Kidney glomerular epithelial cell (primary cell): ENCODE results near the gene TTC8.
A peak's percentile ranks its signal among the peaks of the same experiment; 100 is the strongest.

ENCODE experiments used
- DNase-seq: peaks from one replicate; lab custom pipeline; 2025; lab: John Stamatoyannopoulos, UW

TTC8 gene

DNA sequence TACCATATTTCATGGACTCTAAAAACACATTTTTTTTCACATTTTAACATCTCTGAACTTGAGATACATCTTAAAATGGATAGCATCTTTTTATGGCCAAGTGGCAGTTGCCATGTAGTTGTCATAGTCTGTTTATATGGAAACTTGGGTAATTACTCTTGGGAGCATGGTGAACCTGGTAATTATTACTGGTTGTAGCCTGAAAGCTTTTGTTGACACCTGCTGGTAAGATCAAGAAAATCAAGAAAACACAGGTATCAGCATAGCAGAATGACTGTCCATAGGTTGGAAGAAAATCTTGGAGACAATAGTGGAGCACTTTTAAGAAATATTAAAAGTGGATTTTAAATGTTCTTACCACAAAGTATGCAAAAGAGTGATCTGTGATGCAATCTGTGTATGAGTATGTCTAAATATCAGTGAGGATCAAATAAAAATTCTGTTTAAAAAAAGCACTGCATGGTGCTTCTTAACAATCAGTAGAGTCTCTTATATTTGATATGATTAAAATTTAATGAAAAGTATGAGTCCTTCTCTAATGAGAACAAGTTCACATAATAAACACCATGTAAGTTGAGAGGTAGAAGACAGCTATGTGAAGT, 44.2 kb downstream of the TTC8 start:
- peak; percentile 49 for DNase-seq

DNA sequence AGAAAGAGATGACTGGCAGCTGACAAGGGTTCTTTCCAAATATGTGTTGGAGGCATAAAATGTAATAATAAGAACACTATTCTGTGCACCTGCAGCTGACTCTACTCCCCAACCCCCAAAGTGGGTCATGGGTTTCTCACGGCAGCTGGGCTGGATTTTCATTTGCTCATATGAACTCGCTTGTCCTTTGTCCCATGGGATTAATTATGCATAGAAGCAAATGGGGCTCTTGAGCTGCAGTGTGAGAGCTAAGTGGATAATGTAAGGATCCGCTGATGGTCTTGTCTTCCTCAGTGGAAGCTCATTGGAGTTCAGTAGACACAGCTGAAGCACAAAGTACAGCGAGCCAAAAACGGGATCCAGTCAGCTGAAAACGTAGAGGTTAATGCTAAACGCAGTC, 46.3 kb downstream of the TTC8 start:
- DNase-seq: no peak

DNA sequence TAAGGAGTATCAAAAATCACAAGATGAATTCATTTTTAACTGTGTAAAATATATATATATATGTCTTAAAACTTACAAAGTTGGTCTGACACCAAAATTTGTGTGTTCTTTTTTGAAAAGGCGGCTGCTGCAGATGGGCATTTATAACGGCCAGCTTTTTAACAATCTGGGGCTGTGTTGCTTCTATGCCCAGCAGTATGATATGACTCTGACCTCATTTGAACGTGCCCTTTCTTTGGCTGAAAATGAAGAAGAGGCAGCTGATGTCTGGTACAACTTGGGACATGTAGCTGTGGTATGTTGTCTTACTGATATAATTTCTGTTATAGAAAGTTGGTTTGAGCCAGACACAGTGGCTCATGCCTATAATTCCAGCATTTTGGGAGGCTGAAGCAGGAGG, 47.0 kb downstream of the TTC8 start:
- no peak for DNase-seq

DNA sequence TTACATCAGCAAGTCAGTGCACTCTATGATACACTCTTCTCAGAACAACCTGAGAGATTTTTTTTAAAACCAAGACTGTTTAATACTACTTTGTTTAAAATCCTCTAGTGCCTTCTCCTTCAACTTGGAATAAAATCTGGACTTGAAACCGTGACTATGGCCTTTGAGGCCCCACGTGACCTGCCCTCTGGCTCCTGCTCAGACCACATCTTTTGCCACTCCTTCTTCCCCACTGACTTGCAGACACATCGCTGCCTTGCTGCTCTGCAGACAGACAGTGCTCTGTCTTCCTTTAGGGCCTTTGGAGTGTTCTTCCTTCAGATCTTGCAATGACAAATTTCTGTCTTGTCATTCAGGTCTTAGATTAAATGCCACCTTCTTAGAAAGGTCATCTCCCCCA, 48.5 kb downstream of the TTC8 start:
- no peak for DNase-seq

DNA sequence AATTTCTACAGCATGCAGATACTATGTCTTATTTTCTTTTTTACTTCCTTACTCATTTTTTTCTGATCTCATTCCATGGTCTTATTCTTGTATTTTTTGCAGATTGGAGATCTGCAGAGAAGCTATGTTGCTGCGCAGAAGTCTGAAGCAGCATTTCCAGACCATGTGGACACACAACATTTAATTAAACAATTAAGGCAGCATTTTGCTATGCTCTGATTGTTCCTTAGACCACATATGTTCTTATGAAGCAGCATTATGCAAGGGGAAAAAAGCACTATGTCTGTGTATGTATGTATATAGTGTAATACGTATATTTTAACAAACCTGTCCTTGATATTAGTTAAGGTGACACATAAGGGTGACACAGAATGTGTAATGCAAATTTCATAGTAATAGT, 52.7 kb downstream of the TTC8 start:
- no peak for DNase-seq

DNA sequence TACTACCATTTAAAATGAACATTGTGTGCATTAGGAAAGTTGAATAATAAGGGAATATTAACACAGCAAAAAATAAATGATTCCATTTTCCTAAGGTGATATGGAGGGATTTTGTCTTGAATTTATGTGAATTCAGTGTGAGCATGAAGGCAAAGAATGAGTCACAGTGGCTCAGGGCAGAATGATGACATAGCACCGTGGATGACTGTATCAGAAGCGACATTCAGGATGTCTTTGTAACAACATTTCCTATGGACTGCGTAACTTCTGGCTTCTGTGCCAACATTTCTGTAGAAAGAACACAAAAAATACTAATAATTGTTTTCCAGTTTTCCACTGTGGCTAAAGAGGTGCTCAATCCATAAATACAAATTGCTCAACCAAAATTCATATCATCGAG, 54.6 kb downstream of the TTC8 start:
- DNase-seq: no peak

DNA sequence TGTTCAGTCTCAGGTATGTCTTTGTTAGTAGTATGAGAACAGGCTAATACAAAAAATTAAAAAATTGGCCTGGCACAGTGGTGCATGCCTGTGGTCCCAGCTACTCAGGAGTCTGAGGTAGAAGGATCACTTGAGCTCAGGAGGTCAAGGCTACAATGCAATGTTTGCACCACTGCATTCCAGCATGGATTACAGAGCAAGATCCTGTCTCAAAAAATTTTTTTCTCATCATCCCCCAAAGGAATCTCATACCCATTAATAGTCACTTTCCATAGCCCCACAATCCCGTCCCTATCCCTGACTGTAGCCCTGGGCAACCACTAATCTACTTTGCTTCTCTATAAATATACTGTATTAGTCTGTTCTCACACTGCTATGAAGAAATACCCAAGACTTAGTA, 57.8 kb downstream of the TTC8 start:
- no peak for DNase-seq

DNA sequence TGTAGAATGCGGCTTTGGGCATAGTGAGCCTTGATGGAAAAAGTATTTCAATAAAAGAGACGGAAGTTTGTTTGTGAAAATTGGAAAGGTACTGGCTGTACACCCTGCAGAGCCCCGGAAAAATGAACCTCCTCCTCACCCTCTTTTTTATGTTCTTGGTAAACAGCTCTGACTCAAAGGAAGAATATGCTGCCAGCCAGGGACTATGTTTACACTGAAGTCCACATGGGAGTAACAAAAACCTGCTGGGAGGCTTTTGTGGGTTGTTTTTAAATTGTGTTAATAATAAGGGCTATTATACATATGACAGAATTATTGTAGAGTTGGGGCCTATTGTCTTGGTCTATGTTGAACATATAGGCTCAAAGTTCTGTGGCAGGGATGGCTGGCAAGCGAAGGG, 70.7 kb downstream of the TTC8 start:
- DNase-seq: peak; percentile 5

DNA sequence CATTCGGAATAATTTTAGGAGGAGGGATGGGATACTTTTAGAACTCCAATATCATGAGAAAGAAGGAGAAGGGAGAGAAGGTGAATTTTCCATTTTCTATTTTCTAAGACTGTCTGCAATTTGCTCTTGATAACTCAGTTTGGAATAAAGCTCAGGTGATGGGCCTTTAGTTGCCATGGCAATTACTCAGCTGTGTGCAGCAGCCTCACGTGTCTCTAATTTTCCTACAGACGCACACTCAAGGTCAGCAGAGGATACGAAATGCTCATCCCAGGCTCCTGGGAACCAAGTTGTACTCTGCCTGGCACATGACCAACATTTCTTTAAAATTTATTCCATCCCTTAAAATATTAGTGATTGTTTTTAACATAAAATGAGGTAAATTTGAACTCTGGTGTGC, 76.7 kb downstream of the TTC8 start:
- no peak for DNase-seq

DNA sequence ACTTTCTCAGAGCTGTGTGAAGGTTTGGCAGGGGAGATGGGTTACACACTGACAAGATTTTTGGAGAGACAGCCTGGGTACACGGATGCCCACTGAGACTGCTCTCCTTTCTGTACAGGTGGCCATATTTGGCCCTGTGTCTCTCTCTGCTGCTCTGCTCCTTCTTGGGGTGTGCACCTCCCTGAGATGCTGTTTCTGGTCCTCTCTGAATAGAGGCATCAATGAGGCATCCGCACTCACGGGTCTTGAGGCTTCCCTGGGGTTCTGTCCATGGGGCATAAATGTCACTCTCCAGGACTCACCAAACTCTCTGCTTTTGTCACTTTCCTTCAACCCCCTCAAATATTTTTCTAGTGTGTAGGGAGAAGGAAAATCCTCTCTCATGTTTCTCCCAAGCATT, 77.5 kb downstream of the TTC8 start:
- no peak for DNase-seq

DNA sequence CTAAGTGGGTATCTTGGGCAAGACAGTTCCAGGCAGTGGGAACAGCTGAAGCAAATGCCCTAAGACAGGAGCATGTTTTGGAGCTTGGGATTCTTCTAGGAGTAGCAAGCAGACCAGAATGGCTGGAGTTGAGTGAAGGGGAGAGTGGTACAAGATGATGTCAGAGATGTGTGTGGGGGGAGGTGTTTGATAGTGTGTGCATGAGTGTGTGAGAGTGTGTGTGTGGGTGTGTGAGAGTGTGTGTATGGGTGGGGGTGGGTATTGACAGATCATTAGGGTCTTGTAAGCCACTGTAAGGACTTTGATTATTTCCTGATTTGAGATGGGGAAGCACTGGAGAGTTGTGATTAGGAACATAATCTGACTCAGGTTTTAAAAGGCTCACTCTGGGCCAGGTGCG, 78.4 kb downstream of the TTC8 start:
- no peak for DNase-seq

DNA sequence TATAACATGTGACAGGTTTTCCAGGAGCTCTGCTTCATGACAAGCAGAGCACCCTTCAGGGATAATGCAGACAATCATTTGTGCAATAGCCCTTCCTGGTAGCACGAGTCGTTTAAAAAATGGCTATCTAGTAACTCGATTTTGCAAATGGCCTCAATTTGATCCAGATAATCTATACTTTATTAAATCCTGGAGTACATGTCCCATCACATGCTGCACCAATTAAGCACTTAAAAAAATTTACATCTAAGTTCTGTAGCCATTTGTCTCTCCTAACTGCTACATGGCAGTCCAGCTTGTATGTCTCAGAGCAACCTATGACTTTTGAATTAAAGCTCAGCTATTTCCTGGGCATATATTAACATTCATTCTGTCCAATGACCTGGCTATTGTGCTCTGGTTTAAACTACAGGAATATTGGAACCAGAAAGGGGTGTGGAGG, 79.8 kb downstream of the TTC8 start:
- DNase-seq: no peak

DNA sequence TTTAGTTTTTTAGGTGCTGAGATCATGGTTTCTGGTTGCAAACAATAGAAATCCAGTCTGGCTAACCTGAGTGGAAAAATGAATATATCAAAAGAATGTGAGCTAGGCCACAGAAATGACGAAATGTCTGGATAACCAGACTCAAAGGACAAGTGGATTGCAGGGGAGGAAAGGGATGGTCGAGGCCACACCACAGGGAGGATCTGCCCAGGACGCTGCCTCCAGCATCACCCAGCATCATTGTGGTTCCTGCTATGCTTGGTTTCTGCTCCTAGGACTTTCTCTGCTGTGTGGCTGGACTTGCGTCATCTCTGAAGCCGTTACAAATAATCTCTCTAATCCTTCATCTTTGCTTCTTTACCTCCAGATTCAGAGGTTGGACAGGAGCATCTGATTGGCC, 80.4 kb downstream of the TTC8 start:
- DNase-seq: peak; percentile 16

DNA sequence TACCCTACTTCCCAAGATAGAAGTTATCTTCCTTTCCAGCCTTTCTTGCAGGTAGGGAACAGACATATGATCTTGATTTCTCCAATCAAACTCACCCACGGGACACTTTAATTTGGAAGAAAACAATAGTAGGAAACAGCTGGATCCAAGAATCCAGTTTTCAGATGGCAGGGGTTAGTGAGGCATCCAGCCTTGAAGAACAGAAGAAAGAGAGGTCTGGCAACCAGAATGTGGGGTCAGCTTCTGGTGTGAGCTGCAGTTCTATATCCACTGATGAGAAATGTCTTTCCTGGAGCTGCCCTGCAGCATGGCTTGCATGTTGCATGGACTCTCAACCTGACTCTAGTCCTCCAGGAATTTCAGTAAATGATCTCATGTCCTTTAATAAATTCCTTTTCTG, 83.8 kb downstream of the TTC8 start:
- no peak for DNase-seq

DNA sequence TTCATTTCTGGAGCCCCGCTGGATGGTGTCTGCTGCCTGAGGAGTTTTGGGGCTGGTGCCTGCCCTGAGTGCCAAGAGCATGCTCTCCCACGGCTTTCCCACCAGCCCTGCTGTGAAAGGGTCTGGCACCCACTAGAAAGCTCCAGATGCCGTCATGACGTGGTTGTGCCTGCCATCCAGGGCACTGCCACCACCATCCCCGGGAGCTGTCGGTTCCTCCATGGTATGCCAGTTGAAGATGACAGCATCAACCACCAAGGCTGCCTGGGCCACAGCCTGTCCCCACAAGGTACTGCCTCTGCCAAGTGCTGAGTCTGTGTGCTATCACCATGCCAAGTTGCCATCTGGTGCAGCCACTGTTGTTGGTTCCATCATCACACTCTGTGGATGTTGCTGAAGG, 85.9 kb downstream of the TTC8 start:
- no peak for DNase-seq

DNA sequence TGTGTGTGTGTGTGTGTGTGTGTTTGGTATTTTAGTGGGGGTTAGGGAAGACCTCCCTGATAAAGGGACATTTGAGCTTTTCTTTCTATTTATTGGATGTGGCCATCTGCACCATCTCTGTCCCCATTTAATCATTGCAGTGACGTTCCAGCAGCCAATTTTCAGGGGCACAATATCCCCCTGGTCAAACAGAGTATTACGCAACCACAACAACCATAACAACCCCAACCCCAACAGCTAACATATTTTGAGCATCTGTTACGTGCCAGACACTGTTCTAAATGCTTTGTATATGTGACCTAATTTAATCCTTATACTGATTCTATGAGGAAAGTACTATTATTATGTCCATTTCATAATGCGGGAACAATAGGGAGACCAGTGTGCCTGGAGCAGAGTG, 87.4 kb downstream of the TTC8 start:
- no peak for DNase-seq

DNA sequence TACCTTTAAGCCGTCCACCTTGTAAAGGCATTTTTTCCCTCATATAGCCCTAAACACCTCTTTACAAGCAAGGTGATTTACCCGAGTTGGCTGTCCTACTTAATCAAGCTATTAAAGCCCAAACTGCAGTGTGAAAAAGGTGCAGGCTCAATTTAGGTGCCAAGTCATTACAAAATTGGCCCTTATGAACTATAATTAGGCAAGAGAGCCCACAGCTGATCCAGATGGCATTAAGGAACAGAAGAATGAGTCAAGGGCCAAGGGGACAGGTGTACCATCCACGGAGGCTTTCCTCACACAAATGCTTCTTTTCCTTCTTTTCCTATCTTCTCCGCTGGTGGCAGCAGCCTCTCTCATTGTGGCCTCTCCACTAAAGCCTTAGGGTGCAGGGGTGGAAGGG, 90.5 kb downstream of the TTC8 start:
- DNase-seq: no peak

DNA sequence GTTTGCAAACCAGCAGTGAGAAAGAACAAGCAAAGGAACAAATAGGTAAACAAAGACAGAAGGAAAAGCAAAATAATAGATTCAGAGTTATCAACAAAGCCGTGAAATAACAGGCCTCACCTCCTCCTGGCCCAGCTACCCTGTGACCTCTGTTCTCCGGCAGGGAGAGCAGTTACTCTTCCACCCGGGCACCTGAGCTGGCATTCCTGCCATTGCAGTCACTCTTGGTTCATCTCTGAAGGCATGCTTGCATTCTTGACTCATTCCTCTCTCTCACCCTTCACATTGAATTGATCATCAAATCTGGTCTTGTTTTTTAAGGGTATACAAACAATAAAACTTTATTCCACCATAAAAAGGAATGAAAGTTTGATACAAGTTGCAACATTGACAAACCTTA, 95.1 kb downstream of the TTC8 start:
- peak; percentile 15 for DNase-seq
